ENCODE results near the gene KREMEN2.

DNA sequence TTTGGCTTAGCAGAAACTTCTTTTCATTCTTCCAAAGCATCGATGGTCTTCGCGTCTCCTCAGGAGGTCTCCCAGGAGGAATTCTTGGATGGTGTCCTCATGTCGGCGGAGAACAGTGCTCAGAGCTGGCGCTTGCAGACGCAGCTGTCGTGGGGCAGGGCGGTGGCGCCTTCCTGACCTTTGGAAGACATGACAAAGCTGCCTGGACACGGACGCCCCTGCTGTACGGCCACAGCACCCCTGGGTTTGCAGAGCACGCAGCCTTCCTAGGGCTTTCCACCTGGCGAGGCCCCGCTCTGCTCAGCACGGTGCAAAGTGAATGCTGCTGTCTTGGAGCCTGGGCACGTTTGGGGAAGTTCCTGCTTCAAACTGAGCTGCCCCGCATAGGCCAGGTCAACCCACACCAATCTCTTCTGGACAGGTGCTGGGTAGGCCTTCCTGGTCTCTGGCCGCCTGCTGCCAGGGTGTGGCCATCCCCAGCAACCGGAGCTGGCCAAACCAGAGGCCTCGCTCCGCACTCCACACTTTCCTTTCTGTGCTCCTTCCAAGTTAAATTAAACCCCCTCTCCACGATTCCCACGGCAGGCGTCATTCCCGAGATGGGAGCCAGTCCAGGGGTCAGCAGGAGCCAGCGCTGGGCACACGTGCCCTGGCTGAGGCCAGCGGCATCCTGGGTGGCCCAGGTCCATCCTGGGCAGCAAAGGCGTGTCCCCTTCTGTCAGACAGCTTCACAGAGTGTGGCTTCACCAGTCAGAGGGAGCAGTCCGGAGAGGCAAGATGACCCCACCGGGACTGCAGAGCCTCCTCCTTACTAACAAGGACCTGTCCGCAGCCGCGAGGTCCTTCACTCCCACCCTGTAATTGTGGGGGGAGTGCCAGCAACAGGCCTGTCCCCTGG is 15.0 kb upstream of the KREMEN2 start:
- TF ChIP-seq, protein P1, sequence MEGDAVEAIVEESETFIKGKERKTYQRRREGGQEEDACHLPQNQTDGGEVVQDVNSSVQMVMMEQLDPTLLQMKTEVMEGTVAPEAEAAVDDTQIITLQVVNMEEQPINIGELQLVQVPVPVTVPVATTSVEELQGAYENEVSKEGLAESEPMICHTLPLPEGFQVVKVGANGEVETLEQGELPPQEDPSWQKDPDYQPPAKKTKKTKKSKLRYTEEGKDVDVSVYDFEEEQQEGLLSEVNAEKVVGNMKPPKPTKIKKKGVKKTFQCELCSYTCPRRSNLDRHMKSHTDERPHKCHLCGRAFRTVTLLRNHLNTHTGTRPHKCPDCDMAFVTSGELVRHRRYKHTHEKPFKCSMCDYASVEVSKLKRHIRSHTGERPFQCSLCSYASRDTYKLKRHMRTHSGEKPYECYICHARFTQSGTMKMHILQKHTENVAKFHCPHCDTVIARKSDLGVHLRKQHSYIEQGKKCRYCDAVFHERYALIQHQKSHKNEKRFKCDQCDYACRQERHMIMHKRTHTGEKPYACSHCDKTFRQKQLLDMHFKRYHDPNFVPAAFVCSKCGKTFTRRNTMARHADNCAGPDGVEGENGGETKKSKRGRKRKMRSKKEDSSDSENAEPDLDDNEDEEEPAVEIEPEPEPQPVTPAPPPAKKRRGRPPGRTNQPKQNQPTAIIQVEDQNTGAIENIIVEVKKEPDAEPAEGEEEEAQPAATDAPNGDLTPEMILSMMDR (IDR thresholded peaks at IDR 0.05): no peak
- TF ChIP-seq E2F1 (CRISPR knock-in tag; IDR thresholded peaks at IDR 0.05): no peak
